HCT116 (cell line): ENCODE results near the gene MED16. TPM values are rescaled to one million over a fixed set of nuclear protein-coding genes. Genes with fewer than 3 reads are reported as not detected.

ENCODE experiments used
- ATAC-seq: fragments of 200-7000 bp; cut with Tn5 transposase; 2 replicates; pipeline ENCODE4 v1.9.1; 2020; ENCODE audit warnings: mild to moderate bottlenecking, moderate library complexity
- BruUV-seq: library from RNA; stranded (reverse); fragments of 400-500 nt; replicated peaks from 2 replicates; lab custom pipeline; 2021; lab: Mats Ljungman, UMichigan
- CTCF ChIA-PET: fragments of 300-600 bp; sonication (Branson Sonifier 250); formaldehyde crosslinking; loops from one replicate; lab custom pipeline; 2021; ENCODE audit warnings: antibody characterized with exemption; lab: Charles Lee
- POLR2A ChIA-PET: fragments of 300-600, 350-600 bp; sonication (Branson Sonifier 250); formaldehyde crosslinking; loops from one replicate; lab custom pipeline; 2021; ENCODE audit warnings: antibody characterized with exemption; lab: Charles Lee
- RAD21 ChIA-PET, 2 experiments: fragments of 300-600 bp; sonication (Branson Sonifier 250); formaldehyde crosslinking; loops; one replicate each; lab custom pipeline; 2023; ENCODE audit warnings: low total read pairs in 2 of 2; ENCODE audit not compliant: uncharacterized antibody in 2 of 2, unreplicated experiment in 2 of 2, low non-redundant PET in 1 of 2; lab: Charles Lee
- DNase-seq: peaks from one replicate; pipeline ENCODE4 v3.0.0-alpha.2; 2010; ENCODE audit warnings: low read depth, low spot score
- H2AFZ ChIP-seq: fragments of 200-600 bp; shearing (Covaris generic), sonication (generic); 2 replicates; pipeline ENCODE4 v1.6.1; 2017; ENCODE audit warnings: low read depth, mixed run types, mixed read lengths, antibody characterized with exemption, low read length; ENCODE audit not compliant: poor library complexity, severe bottlenecking
- H3K27ac ChIP-seq: 2 replicates; pipeline ENCODE4 v1.5.1; 2012; ENCODE audit warnings: low read depth, low read length
- H3K27me3 ChIP-seq: fragments of 200-600 bp; sonication (generic); 2 replicates; pipeline ENCODE4 v1.6.1; 2016; ENCODE audit warnings: mixed run types, low read length, mixed read lengths; ENCODE audit not compliant: insufficient read depth
- H3K36me3 ChIP-seq, 2 experiments: fragments of 200-500 bp in 1 of 2; fragments of 200-600 bp in 1 of 2; sonication (Bioruptor generic) in 1 of 2; sonication (generic) in 1 of 2; 2 replicates each; pipeline versions ENCODE4 v1.5.1 to v1.6.1; 2014 to 2016; ENCODE audit warnings: low read length in 2 of 2, inconsistent platforms in 1 of 2, mixed read lengths in 1 of 2, mixed run types in 1 of 2; ENCODE audit not compliant: insufficient read depth in 2 of 2, control insufficient read depth in 1 of 2
- H3K4me1 ChIP-seq, 2 experiments: fragments of 200-600 bp in 1 of 2; sonication (generic) in 1 of 2; 2 replicates each; pipeline versions ENCODE4 v1.5.1 to v1.6.1; 2012 to 2017; ENCODE audit warnings: low read length in 2 of 2, inconsistent platforms in 1 of 2, mild to moderate bottlenecking in 1 of 2, mixed read lengths in 1 of 2, mixed run types in 1 of 2, moderate library complexity in 1 of 2; ENCODE audit not compliant: insufficient read depth in 2 of 2, control insufficient read depth in 1 of 2
- H3K4me2 ChIP-seq: fragments of 200-600 bp; sonication (generic); 2 replicates; pipeline ENCODE4 v1.6.1; 2017; ENCODE audit warnings: mixed run types, low read length, mixed read lengths
- H3K4me3 ChIP-seq, 2 experiments: fragments of 200-600 bp in 1 of 2; sonication (generic) in 1 of 2; replicated peaks in 1 of 2; 2 replicates each; pipeline ENCODE4 v1.5.1; 2011 to 2016; ENCODE audit warnings: low read length in 2 of 2, control low read depth in 1 of 2, low read depth in 1 of 2, mild to moderate bottlenecking in 1 of 2, mixed read lengths in 1 of 2, mixed run types in 1 of 2
- H3K79me2 ChIP-seq: fragments of 200-600 bp; sonication (generic); 2 replicates; pipeline ENCODE4 v1.6.1; 2017; ENCODE audit warnings: mild to moderate bottlenecking, mixed run types, low read length, moderate library complexity, mixed read lengths; ENCODE audit not compliant: insufficient read depth
- H3K9ac ChIP-seq: fragments of 200-600 bp; sonication (generic); 2 replicates; pipeline ENCODE4 v1.6.1; 2016; ENCODE audit warnings: low read length, mixed read lengths
- H3K9me2 ChIP-seq: fragments of 200-600 bp; sonication (generic), shearing (Covaris generic); 2 replicates; pipeline ENCODE4 v1.6.1; 2017; ENCODE audit warnings: mixed run types, mild to moderate bottlenecking, moderate library complexity; ENCODE audit not compliant: insufficient read depth
- H3K9me3 ChIP-seq, 2 experiments: fragments of 200-500 bp in 1 of 2; fragments of 200-600 bp in 1 of 2; sonication (Bioruptor generic) in 1 of 2; sonication (generic) in 1 of 2; 2 replicates each; pipeline ENCODE4 v1.6.1; 2014 to 2017; ENCODE audit warnings: low read length in 2 of 2, mixed read lengths in 2 of 2, inconsistent platforms in 1 of 2, low read depth in 1 of 2, mild to moderate bottlenecking in 1 of 2, mixed run types in 1 of 2, moderate library complexity in 1 of 2; ENCODE audit not compliant: control insufficient read depth in 1 of 2, insufficient read depth in 1 of 2
- H4K20me1 ChIP-seq: fragments of 200-600 bp; sonication (generic), shearing (Covaris generic); 2 replicates; pipeline ENCODE4 v1.6.1; 2017; ENCODE audit warnings: mixed run types, mild to moderate bottlenecking, moderate library complexity; ENCODE audit not compliant: insufficient read depth
- ELF1 ChIP-seq: IDR thresholded peaks from 2 replicates; pipeline ENCODE4 v1.6.1; 2012; ENCODE audit warnings: low read depth, borderline replicate concordance
- EZH2 ChIP-seq: fragments of 200-600 bp; sonication (generic); IDR thresholded peaks from 2 replicates; pipeline ENCODE4 v1.6.1; 2017; ENCODE audit warnings: antibody characterized with exemption, mixed run types
- POLR2AphosphoS5 ChIP-seq: IDR thresholded peaks from 2 replicates; pipeline ENCODE4 v1.6.1; 2011; ENCODE audit warnings: mild to moderate bottlenecking, low read depth, low read length, moderate library complexity
- SRF ChIP-seq: IDR thresholded peaks from 2 replicates; pipeline ENCODE4 v1.6.1; 2012; ENCODE audit warnings: low read depth
- TCF7L2 ChIP-seq: IDR thresholded peaks from 2 replicates; pipeline ENCODE4 v1.7.0; 2011; ENCODE audit warnings: borderline replicate concordance, inconsistent platforms; ENCODE audit not compliant: insufficient read depth, insufficient read length; ENCODE audit errors: extremely low read depth
- YY1 ChIP-seq: IDR thresholded peaks from 2 replicates; pipeline ENCODE4 v1.6.1; 2011; ENCODE audit warnings: low read length, low read depth, moderate library complexity, mild to moderate bottlenecking; ENCODE audit not compliant: insufficient replicate concordance; ENCODE audit errors: extremely low read depth
- ZFX ChIP-seq: fragments of 450-650 bp; IDR thresholded peaks from 2 replicates; pipeline ENCODE4 v1.6.1; 2017
- intact Hi-C: fragments of 100-400 bp; cut with micrococcal nuclease; formaldehyde crosslinking; loops from 2 replicates; pipeline ENCODE4 v1.10.0; 2022
- total RNA-seq: library from RNA; stranded (reverse); gene quantifications from one replicate; pipeline ENCODE4 v1.2.1, GENCODE V29; 2021; ENCODE audit not compliant: unreplicated experiment
- TF ChIP-seq, protein P1 (sequence below): IDR thresholded peaks from 2 replicates; pipeline ENCODE4 v1.6.1; 2012
- TF ChIP-seq, protein P2 (sequence below): IDR thresholded peaks from 2 replicates; pipeline ENCODE4 v1.6.1; 2011; ENCODE audit warnings: mild to moderate bottlenecking, low read length, moderate library complexity; ENCODE audit not compliant: insufficient replicate concordance; ENCODE audit errors: extremely low read depth

The MED16 gene
- total RNA-seq, 1 experiment from 2014 or later: 73.6 TPM

DNA sequence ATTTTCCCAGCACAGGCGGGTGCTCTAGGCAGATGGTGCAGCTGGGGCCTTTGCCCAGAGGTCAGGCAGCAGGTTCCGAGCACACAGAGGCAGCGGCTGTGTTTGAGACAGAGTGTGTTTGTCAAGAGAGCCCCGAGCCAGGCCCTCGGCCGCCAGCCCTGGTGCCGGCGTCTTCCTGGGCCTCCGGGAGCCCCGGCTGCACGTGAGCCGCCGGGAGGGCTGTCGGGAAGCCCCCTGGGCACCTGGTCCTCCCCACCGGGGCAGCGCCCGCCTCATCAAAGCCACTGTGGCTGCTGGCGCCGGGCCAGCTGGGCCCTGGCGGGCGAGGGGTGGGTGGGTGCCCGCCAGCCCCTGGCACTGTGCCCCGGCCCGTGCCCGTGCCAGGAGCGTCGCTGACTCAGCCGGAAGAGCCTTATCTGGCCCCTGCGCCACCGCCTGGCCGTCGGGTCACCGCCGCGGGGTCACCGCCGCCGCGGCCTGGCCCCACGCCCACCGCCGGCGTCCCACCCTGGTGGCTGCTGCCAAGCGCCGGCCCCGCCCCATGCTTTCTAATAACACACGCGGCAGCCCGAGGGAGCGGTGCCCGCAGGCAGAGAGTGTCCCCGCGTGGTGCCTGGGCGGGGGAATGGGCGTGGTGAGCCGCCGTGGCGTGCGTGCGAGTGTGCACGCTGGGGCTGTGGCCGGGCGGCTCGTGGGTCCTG is 47.8 kb upstream of the MED16 start:
- no peaks in the 10 kb centered on the region for H4K20me1 ChIP-seq
- peak overlapping the region; percentile 70 for H3K27ac ChIP-seq
- H3K4me3 ChIP-seq: peak overlapping the region; percentile 31 to 54
- CTCF ChIA-PET: no interaction called here
- RAD21 ChIA-PET: no interaction called here
- TF ChIP-seq SRF: peak; percentile 98
- TF ChIP-seq, protein P1, sequence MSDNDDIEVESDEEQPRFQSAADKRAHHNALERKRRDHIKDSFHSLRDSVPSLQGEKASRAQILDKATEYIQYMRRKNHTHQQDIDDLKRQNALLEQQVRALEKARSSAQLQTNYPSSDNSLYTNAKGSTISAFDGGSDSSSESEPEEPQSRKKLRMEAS: peak; percentile 80
- peak; percentile 92 for TF ChIP-seq TCF7L2
- peak; percentile 13 for TF ChIP-seq YY1
- no peak for TF ChIP-seq EZH2
- TF ChIP-seq POLR2AphosphoS5: peak; percentile 62
- TF ChIP-seq ZFX: peak; percentile 45; the same call in 1 of the 2 replicates
- TF ChIP-seq, protein P2, sequence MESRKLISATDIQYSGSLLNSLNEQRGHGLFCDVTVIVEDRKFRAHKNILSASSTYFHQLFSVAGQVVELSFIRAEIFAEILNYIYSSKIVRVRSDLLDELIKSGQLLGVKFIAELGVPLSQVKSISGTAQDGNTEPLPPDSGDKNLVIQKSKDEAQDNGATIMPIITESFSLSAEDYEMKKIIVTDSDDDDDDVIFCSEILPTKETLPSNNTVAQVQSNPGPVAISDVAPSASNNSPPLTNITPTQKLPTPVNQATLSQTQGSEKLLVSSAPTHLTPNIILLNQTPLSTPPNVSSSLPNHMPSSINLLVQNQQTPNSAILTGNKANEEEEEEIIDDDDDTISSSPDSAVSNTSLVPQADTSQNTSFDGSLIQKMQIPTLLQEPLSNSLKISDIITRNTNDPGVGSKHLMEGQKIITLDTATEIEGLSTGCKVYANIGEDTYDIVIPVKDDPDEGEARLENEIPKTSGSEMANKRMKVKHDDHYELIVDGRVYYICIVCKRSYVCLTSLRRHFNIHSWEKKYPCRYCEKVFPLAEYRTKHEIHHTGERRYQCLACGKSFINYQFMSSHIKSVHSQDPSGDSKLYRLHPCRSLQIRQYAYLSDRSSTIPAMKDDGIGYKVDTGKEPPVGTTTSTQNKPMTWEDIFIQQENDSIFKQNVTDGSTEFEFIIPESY: peak; percentile 26
- no peak for TF ChIP-seq ELF1
- TF ChIP-seq, all 23 proteins: peak for 7
- H3K79me2 ChIP-seq: peaks cover 11% of the 10 kb centered on the region; the same call in 1 of the 2 replicates
- BruUV-seq: no TSS peak
- peak overlapping the region; percentile 92 for H3K4me2 ChIP-seq
- intact Hi-C loops: loop anchor here (2.0 kb wide), 1 partner anchor 14 kb away; the partner anchor contains the start of gene ARID3A
- DNase-seq: no peak
- ATAC-seq: peak; percentile 88
- H3K9me2 ChIP-seq: no peaks in the 10 kb centered on the region
- H3K36me3 ChIP-seq: no peaks in the 10 kb centered on the region
- H3K4me1 ChIP-seq: peaks cover 25 to 32% of the 10 kb centered on the region in 2 experiments
- H3K27me3 ChIP-seq: no peaks in the 10 kb centered on the region
- no peaks in the 10 kb centered on the region for H3K9me3 ChIP-seq
- peak overlapping the region; percentile 64 for H3K9ac ChIP-seq
- POLR2A ChIA-PET: no interaction called here
- H2AFZ ChIP-seq: no peak overlapping the region
